CD4-positive, alpha-beta T cell treated with Interleukin-6 at 100 ng/mL for 8 hours (primary cell): ENCODE measurements around the gene ANAPC13.

Source experiments
- DNase-seq: peaks from one replicate; pipeline ENCODE4 v3.0.0-alpha.2; 2020; ENCODE audit warnings: mixed read lengths, low spot score

The ANAPC13 gene

GRCh38 chr3:134485718-134486576, at the start of gene ANAPC13, which contains the start of gene CEP63:
Gene ANAPC13 (minus strand): TSS chr3:134485985. CDS start chr3:134482904, 3,081 bp downstream.
Gene CEP63 (plus strand): TSS chr3:134486057. CDS start chr3:134495321, 9,264 bp downstream.
- peak; percentile 96 for DNase-seq

GRCh38 chr3:134535186-134535970, 49.6 kb upstream of the ANAPC13 start:
- DNase-seq, result no peak

GRCh38 chr3:134533493-134533892, 47.7 kb upstream of the ANAPC13 start:
- DNase-seq, result no peak

GRCh38 chr3:134527538-134528186, 41.9 kb upstream of the ANAPC13 start:
- no peak for DNase-seq

- DNase-seq, result no peak
Measured at GRCh38 chr3:134527037-134527436, 41.3 kb upstream of the ANAPC13 start.

GRCh38 chr3:134526319-134526718, 40.5 kb upstream of the ANAPC13 start:
- DNase-seq, result no peak

GRCh38 chr3:134525293-134525692, 39.5 kb upstream of the ANAPC13 start:
- no peak for DNase-seq

- no peak for DNase-seq
Measured at GRCh38 chr3:134522541-134522940, 36.8 kb upstream of the ANAPC13 start.

GRCh38 chr3:134517791-134518190, 32.0 kb upstream of the ANAPC13 start:
- no peak for DNase-seq

- no peak for DNase-seq
Measured at GRCh38 chr3:134516905-134517304, 31.1 kb upstream of the ANAPC13 start.

GRCh38 chr3:134511500-134511899, 25.7 kb upstream of the ANAPC13 start:
- DNase-seq, result no peak

GRCh38 chr3:134505485-134505884, 19.7 kb upstream of the ANAPC13 start:
- DNase-seq, result no peak

- no peak for DNase-seq
Measured at GRCh38 chr3:134504132-134504531, 18.3 kb upstream of the ANAPC13 start.

- no peak for DNase-seq
Measured at GRCh38 chr3:134503266-134503665, 17.5 kb upstream of the ANAPC13 start.

- no peak for DNase-seq
Measured at GRCh38 chr3:134496471-134497071, 10.8 kb upstream of the ANAPC13 start.

GRCh38 chr3:134495980-134496379, 10.2 kb upstream of the ANAPC13 start:
- DNase-seq, result no peak

GRCh38 chr3:134494495-134494894, 8.7 kb upstream of the ANAPC13 start:
- DNase-seq, result no peak

- DNase-seq, result no peak
Measured at GRCh38 chr3:134487406-134487805, 1.6 kb upstream of the ANAPC13 start.

GRCh38 chr3:134486577-134487041, 824 bp upstream of the ANAPC13 start:
- DNase-seq, result peak; percentile 18

GRCh38 chr3:134485075-134485717, 589 bp downstream of the ANAPC13 start:
- no peak for DNase-seq

- no peak for DNase-seq
Measured at GRCh38 chr3:134483195-134483900, 2.4 kb downstream of the ANAPC13 start.
